ENCODE data around the gene C20orf202.
"Not testable (repeated sequence)": the region's sequence is repeated elsewhere in the genome, so short reads cannot be mapped to it uniquely, and the experiment has no call there.

C20orf202 gene

DNA sequence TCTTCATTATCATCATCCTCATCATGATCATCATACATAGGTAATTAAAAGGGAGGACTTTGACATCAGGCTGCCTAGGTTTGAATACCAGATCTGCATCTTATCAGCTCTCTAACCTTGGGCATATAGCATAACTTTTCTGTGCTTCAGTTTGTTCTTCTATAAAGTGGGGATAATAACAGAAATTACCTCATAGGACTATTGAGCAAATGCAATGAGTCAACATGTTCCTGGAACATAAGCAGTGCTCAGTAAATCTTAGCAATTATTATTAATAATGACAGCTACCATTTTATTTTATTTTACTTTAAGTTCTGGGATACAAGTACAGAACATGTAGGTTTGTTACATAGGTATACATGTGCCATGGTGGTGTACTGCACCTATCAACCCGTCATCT lies 7.2 kb downstream of the C20orf202 start:
- H3K4me1 Mint-ChIP-seq = peaks cover 2% of the 10 kb centered on the region
- no peak overlapping the region for H3K27ac Mint-ChIP-seq
- H3K9me3 Mint-ChIP-seq = no peaks in the 10 kb centered on the region
- ATAC-seq = no peak
- H3K4me3 Mint-ChIP-seq = no peak overlapping the region
- H3K27me3 Mint-ChIP-seq = peaks cover 45% of the 10 kb centered on the region
- no peaks in the 10 kb centered on the region for H3K36me3 Mint-ChIP-seq

GRCh38 chr20:1212023-1212422 lies 8.8 kb downstream of the C20orf202 start:
- H3K27ac Mint-ChIP-seq = no peak overlapping the region
- no peaks in the 10 kb centered on the region for H3K9me3 Mint-ChIP-seq
- H3K4me3 Mint-ChIP-seq = no peak overlapping the region
- H3K36me3 Mint-ChIP-seq = no peaks in the 10 kb centered on the region
- ATAC-seq = no peak
- H3K27me3 Mint-ChIP-seq = peaks cover 59% of the 10 kb centered on the region
- peaks cover 5% of the 10 kb centered on the region for H3K4me1 Mint-ChIP-seq

DNA sequence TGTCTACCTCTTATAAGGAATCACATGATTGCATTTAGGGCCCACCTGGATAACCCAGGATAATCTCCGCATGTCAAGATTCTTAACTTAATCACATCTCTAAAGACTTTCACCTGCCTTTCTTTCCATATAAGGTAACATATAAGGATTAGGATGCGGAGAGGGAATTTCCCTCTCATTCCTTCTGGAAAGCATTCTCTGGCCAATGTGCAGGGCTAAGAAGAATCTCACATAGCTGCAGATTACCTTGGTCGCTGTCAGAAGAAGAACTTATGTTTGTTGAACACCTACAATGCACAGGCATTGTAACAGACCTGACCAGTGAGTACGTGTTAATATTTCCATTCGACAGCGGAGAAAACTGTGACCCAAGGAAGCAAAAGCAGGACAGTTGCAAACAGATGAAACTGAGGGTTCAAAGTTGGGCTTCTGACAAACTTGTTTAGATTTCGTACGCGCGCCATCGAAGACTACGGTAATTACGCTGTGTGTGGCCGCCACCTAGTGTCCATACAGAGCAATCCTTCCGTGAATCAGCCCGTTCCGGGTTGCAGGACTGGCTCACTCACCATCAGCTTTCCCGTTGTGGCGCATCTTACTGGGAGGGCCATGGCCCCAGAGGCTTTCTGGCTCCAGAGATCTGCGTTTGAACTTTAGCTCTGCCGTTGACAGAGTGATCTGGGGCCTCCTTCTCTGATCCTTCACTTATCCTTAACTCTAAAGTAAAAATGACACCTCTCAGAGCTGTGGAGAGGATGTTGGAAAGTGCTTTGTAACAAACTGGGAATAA lies 9.5 kb downstream of the C20orf202 start:
- Mint-ChIP-seq H3K27me3 (peaks cover 67% of the 10 kb centered on the region), H3K4me1 (peaks cover 5% of the 10 kb centered on the region), H3K4me3 (no peak overlapping the region)

GRCh38 chr20:1214838-1215261 lies 11.6 kb downstream of the C20orf202 start:
- ATAC-seq = no peak
- H3K36me3 Mint-ChIP-seq = no peaks in the 10 kb centered on the region
- no peak overlapping the region for H3K4me3 Mint-ChIP-seq
- H3K27ac Mint-ChIP-seq = no peak overlapping the region
- peaks cover 5% of the 10 kb centered on the region for H3K4me1 Mint-ChIP-seq
- H3K27me3 Mint-ChIP-seq = peaks cover 81% of the 10 kb centered on the region
- H3K9me3 Mint-ChIP-seq = no peaks in the 10 kb centered on the region

More for the DNA sequence above, 9.5 kb downstream of the C20orf202 start:
- no peaks in the 10 kb centered on the region for H3K36me3 Mint-ChIP-seq
- ATAC-seq = peak; percentile 78
- no peak overlapping the region for H3K27ac Mint-ChIP-seq
- no peaks in the 10 kb centered on the region for H3K9me3 Mint-ChIP-seq

DNA sequence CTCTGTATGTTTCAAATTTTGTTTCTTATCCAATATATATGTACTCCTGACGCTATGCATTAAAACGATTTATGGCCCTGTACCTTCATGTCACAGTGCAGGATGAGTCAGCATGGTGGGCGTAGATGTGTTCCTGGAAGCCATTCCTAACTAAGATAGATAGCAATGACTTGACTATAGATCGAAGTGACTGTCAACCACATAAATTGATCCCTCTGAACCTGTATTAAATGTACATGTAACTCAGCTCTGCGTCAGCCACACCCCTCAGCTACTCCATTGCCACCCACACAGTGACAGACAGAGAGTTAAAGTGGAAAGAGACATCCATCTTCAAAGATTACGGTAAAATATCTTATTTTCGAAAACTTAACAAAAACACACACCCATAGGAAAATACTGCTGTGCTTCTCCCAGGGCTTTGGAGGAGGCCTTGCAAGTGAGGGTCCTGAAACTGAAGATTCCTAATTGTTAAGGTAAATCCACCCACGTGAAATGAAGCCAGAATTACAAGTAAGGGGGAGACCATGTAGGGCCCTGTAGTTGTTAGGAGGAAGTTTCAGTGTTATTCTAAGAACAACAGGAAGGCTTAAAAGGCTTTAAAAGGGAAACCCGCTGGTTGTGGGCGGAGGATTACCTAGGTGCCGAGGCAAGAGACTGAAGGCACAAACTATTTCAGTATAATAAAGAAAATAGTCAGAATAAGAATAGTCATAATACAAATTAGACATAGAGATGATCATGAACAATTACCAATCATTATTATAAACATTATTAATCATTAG lies 12.3 kb downstream of the C20orf202 start:
- H3K4me3 Mint-ChIP-seq = no peak overlapping the region
- no peak overlapping the region for H3K27ac Mint-ChIP-seq
- H3K9me3 Mint-ChIP-seq = no peaks in the 10 kb centered on the region
- H3K36me3 Mint-ChIP-seq = no peaks in the 10 kb centered on the region
- H3K27me3 Mint-ChIP-seq = peaks cover 75% of the 10 kb centered on the region
- H3K4me1 Mint-ChIP-seq = peaks cover 6% of the 10 kb centered on the region
- ATAC-seq = no peak

DNA sequence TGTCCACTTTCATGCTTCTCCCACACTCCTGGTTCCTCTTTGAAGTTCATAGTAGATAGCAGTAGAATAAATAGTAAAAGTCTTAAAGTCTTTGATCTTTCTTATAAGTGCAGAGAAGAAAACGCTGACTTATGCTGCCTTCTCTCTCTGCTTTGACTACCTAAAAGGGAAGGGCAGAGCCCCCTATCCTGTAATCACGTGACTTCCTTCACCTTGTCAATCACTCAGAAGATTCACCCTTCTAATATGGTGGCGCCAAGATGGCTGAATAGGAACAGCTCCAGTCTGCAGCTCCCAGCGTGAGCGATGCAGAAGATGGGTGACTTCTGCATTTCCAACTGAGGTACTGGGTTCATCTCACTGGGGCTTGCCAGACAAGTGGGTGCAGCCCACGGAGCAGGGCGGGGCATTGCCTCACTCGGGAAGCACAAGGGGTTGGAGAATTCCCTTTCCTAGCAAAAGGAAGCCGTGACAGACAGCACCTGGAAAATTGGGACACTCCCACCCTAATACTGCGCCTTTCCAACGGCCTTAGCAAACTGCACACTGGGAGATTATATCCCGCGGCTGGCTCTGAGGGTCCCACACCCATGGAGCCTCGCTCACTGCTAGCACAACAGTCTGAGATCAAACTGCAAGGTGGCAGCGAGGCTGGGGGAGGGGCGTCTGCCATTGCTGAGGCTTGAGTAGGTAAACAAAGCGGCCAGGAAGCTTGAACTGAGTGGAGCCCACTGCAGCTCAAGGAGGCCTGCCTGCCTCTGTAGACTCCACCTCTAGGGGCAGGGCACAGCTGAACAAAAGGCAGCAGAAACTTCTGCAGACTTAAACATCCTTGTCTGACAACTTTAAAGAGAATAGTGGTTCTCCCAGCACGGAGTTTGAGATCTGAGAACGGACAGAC lies 13.5 kb downstream of the C20orf202 start:
- H3K9me3 Mint-ChIP-seq, H3K36me3 Mint-ChIP-seq, H3K27ac Mint-ChIP-seq, H3K4me3 Mint-ChIP-seq, ATAC-seq: not testable (repeated sequence)
- Mint-ChIP-seq H3K4me1 (peaks cover 16% of the 10 kb centered on the region), H3K27me3 (peaks cover 64% of the 10 kb centered on the region)

DNA sequence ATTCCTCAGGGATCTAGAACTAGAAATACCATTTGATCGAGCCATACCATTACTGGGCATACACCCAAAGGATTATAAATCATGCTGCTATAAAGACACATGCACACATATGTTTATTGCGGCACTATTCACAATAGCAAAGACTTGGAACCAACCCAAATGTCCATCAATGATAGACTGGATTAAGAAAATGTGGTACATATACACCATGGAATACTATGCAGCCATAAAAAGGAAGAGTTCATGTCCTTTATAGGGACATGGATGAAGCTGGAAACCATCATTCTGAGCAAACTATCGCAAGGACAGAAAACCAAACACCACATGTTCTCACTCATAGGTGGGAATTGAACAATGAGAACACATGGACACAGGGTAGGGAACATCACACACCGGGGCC lies 19.5 kb downstream of the C20orf202 start:
- not testable (repeated sequence) for H3K27ac Mint-ChIP-seq, ATAC-seq, H3K36me3 Mint-ChIP-seq, H3K4me3 Mint-ChIP-seq, H3K9me3 Mint-ChIP-seq
- peaks cover 45% of the 10 kb centered on the region for H3K27me3 Mint-ChIP-seq
- peaks cover 21% of the 10 kb centered on the region for H3K4me1 Mint-ChIP-seq

DNA sequence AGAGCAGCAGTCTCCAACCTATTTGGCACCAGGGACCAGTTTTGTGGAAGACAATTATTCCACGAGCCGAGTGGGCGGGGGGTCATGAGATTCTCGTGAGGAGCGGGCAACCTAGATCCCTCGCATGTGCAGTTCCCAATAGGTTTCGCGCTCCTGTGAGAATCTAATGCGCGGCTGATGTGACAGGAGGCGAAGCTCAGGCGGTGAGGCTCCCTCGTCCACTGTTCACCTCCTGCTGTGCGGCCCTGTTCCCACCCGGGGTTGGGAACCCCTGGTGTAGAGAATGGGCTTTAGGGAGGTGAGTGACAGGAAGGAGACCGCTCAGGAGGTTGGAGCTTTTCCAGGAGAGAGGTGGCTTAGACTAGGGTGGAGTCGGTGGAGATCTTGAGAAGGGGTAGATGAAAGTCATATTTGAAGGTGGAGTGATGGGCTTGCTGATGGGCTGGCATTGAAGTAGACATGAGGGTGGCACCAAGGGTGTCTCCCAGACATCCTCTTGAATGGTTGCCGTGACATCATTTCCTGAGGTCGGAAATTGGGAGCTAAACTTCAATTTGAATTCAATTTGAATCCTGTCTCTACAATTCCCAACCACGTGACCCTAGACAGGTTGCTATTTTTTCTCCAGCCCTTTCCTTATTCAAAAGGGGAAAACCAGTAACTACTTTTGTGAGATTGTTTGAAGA lies 21.1 kb downstream of the C20orf202 start:
- ATAC-seq = no peak
- Mint-ChIP-seq H3K36me3 (no peaks in the 10 kb centered on the region), H3K4me1 (peaks cover 21% of the 10 kb centered on the region), H3K4me3 (no peak overlapping the region), H3K9me3 (peaks cover 4% of the 10 kb centered on the region), H3K27me3 (peaks cover 43% of the 10 kb centered on the region), H3K27ac (no peak overlapping the region)

DNA sequence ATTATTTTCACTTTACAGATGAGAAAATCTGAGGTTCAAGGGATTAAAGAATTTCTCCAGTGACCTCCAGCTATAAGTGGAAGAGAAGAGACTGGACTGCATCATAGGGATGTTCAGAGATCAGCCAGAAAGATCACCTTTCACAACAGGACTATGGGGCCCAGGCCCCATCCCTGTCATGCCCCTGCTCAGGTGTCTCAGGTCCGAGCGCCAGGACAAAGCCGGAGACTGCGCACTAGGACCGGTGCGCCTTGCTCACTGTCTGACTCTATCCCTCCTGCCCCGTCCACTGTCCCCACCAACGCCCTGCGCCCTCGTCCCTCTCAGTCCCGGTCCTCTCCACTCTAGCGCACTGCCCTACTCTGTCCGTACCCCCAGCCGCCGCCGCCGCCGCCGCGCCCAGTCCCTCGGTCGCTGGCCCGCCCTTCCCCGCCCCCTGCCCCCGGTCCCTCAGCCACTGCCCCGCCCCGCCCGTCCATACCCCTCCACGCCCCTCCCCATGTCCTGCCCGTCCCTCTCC lies 22.1 kb downstream of the C20orf202 start:
- H3K36me3 Mint-ChIP-seq = no peaks in the 10 kb centered on the region
- H3K27me3 Mint-ChIP-seq = peaks cover 43% of the 10 kb centered on the region
- H3K9me3 Mint-ChIP-seq = peaks cover 4% of the 10 kb centered on the region
- peak overlapping the region; percentile 72 for H3K4me3 Mint-ChIP-seq
- peak; percentile 67 for ATAC-seq
- H3K4me1 Mint-ChIP-seq = peaks cover 21% of the 10 kb centered on the region
- H3K27ac Mint-ChIP-seq = no peak overlapping the region

- Mint-ChIP-seq H3K27ac (no peak within 1 kb of the TSS), H3K9me3 (peaks cover 4% of the 10 kb centered on the region), H3K4me3 (peak within 1 kb of the TSS; percentile 72), H3K27me3 (peaks cover 49% of the 10 kb centered on the region), H3K36me3 (no peaks in the 10 kb centered on the region), H3K4me1 (peaks cover 16% of the 10 kb centered on the region)
- ATAC-seq = peak; percentile 82
Measured at GRCh38 chr20:1225783-1226654, 22.8 kb downstream of the C20orf202 start, which contains the start of gene RAD21L1. RAD21L1 (plus strand) TSS chr20:1226044; CDS start chr20:1228454, 2,410 bp downstream.

- no peak for ATAC-seq
- H3K36me3 Mint-ChIP-seq = no peaks in the 10 kb centered on the region
- peaks cover under 1% of the 10 kb centered on the region for H3K9me3 Mint-ChIP-seq
- peaks cover 44% of the 10 kb centered on the region for H3K27me3 Mint-ChIP-seq
- no peak overlapping the region for H3K4me3 Mint-ChIP-seq
- no peak overlapping the region for H3K27ac Mint-ChIP-seq
- H3K4me1 Mint-ChIP-seq = peaks cover 10% of the 10 kb centered on the region
Measured at GRCh38 chr20:1229541-1229940, 26.3 kb downstream of the C20orf202 start.

- Mint-ChIP-seq H3K9me3 (no peaks in the 10 kb centered on the region), H3K27ac (no peak overlapping the region), H3K27me3 (peaks cover 33% of the 10 kb centered on the region), H3K4me3 (no peak overlapping the region), H3K4me1 (no peaks in the 10 kb centered on the region), H3K36me3 (no peaks in the 10 kb centered on the region)
- ATAC-seq = peak; percentile 64
Measured at GRCh38 chr20:1232286-1233111, 29.2 kb downstream of the C20orf202 start.

DNA sequence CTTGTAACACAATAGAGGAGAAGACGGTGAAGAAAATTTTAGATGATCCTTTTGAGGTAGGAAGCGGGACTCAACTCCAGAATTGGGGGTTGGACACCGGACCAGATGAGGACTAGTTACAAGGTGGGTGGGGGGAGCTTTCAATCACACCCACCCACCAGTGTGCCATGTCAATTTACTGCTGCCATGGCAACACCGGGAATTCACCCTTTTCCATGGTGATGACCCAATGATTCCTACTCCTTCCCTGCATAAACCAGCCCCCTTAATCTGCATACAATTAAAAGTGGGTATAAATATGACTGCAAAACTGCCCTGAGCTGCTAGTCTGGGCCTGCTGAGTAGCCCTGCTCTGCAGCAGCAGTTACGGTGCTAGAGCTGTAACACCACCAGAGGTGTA lies 37.3 kb downstream of the C20orf202 start:
- Mint-ChIP-seq H3K36me3 (no peaks in the 10 kb centered on the region), H3K9me3 (no peaks in the 10 kb centered on the region), H3K4me3 (no peak overlapping the region), H3K27me3 (peaks cover 38% of the 10 kb centered on the region), H3K4me1 (no peaks in the 10 kb centered on the region), H3K27ac (no peak overlapping the region)
- no peak for ATAC-seq
